AG08395 (cell line): Measurements from ENCODE around the gene TMEM126A.
"Not testable (repeated sequence)": the region's sequence is repeated elsewhere in the genome, so short reads cannot be mapped to it uniquely, and the experiment has no call there.

Experiments
- DNase-seq: peaks from one replicate; pipeline ENCODE4 v3.0.0; 2012; ENCODE audit warnings: mixed read lengths, low spot score

Gene TMEM126A

DNA sequence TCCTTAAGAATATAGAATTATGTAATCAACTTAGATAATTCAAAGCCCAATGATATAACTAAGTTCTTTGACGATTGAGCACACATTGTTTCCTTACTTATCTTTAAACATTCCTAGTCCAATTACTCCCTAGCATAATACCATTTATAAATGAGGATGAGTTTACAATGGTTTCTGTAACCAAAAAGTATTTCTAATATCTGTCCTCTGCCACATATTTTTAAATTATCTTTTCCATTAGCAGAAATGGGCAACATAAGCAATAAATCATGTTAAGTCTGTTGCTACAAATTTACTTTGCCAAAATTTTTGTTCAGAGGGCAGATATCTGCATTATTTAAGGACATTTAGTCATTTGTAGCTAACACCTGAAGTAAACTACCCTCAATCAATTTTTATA lies 10.4 kb downstream of the TMEM126A start:
- DNase-seq: no peak

- DNase-seq: peak; percentile 17
Observed at GRCh38 chr11:85661972-85662664, 14.4 kb downstream of the TMEM126A start.

- DNase-seq: peak; percentile 10
Observed at GRCh38 chr11:85663080-85663752, 15.4 kb downstream of the TMEM126A start.

DNA sequence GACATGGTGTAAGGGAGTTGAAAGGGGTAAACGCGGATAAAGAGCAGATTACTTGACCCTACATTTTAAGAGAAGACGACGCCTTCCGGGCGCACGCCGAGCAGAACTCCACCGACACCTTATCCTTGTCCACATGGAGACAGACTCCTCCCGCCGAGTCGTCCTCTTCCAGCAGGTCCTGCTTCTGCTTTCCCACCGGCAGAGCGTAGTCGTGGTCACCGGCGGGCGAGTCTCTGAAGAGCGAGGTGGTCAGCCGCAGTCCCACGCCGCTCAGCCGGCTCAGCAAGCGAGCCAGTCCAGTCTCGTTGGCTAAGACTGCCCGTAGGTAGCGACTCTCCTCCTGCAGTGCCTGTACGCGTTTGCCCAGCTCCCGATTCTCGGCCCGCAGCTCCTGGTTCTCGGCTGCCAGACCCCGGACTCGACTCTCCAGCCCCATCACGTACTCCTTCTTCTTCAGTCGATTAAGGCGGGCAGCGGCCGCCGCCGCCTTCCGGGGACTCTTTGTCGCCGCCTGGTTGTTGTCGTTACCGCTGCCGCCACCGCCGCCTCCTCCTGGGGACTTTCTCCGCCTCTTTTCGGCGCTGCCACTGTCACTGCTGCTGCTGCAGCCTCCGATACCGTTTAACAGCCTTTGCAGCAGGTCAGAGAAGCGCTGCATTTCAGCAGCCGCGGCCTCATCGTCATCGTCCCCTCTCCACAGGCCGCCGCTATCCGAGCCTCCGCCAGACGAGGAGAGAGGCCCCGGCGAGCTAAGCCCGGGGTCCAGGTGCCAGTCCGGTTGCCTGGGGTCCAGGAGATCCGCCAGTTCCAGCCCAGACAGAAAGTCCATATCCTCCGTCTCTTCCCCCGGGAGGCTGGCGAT lies 16.2 kb downstream of the TMEM126A start:
- DNase-seq: peak; percentile 57

DNA sequence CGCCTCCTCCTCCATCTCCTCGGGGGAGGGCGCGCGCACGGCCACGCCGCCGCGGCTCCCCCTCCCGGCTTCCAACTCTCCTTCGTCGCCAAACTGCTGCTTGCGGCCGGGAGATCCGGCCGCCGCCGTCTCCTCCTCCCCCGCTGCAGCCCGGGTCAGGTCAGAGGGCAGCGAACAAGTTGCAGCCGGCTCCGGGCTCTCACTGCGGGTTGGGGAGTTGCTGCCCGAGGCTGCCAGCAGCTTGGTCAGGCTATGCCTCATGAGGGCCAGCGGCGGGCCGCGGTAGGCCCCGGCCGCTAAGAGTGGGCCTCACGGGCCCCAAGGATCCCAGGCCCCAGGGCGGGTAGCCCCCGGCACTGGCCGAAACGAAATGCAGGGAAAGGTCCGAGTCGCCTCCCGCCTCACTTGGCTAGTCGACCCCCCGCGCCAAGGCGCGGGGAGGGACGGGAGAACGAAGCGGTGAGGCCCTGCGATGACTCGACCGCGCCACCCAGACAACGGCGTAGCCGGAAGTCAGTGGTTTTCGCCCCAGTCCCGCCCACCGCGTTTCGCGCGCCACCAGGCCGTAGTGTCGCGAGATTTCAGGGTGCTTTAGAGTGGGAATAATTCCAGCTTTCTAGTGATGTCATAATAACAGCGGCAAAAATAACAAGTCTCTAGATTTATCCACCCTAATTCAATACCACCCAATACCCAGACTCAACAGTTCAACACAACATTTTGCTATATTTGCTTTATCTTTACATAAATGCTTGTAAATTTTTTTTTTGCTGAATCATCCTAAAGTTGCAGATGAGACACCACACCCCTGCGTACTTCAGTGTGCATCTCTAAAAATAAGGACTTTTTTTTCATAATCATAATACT lies 17.1 kb downstream of the TMEM126A start, which contains the start of gene CREBZF:
TSS of gene CREBZF (minus strand) at position 515 of the 867 bp plus-strand sequence. CDS start at position 261, 254 bp downstream.
- peak; percentile 95 for DNase-seq

DNA sequence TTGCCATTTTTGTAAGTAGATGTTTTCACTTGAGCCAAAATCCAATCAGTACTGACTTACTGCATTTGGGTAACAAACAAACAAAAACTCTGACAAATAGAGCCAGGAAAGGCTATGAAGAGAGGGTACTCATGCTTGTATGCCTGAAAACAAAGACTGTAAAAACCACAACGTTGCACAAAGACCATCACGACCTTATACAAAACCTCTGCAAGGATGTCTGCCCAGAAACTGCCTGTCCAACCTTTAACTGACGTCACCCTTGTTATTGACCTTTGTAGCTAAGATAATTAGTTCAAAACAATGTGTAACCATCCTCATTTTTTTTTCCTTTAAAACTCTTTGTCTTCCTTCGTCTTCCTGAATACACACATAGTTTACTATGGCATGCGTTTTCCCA lies 18.0 kb downstream of the TMEM126A start:
- DNase-seq: no peak

- no peak for DNase-seq
Observed at GRCh38 chr11:85666687-85667086, 18.9 kb downstream of the TMEM126A start.

- DNase-seq: no peak
Observed at GRCh38 chr11:85668157-85668556, 20.4 kb downstream of the TMEM126A start.

DNA sequence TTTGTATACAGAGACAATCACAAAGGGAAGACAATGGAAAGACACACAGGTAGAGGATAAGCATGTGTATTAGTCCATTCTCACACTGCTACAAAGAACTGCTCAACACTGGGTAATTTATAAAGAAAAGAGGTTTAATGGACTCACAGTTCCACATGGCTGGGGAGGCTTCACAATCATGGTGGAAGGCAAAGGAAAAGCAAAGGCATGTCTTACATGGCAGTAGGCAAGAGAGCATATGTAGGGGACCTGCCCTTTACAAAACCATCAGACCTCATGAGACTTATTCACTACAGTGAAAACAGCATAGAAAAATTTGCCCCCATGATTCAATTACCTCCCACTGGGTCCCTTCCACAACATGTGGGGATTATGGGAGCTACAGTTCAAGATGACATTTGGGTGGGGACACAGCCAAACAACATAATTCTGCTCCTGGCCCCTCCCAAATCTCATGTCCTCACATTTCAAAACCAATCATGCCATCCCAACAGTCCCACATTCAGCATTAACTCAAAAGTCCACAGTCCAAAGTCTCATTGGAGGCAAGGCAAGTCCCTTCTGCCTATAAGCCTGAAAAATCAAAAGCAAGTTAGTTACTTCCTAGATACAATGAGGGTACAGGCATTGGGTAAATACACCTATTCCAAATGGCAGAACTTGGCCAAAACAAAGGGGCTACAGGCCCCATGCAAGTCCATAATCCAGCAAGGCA lies 23.3 kb downstream of the TMEM126A start:
- not testable (repeated sequence) for DNase-seq

- no peak for DNase-seq
Observed at GRCh38 chr11:85672105-85672902, 24.5 kb downstream of the TMEM126A start.

GRCh38 chr11:85673393-85673792 lies 25.6 kb downstream of the TMEM126A start:
- no peak for DNase-seq

DNA sequence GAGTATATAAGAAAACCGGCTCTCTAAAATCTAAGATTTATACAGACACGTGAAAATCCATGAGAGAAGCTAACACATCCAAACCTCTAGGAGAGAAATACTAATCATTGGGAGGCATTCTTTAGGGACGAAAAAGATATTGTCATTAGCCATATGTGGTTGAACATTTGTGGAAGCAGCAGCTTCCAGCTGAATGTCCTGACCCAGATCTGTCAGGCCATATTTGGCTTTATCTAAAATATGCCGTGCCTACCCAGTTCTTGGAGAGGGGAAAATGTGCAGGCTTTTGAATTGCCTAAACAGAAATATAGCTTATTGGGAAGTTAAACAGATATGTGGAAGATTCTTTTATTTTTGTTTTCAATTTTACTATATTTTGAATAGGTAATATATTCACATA lies 31.8 kb downstream of the TMEM126A start:
- DNase-seq: no peak

DNA sequence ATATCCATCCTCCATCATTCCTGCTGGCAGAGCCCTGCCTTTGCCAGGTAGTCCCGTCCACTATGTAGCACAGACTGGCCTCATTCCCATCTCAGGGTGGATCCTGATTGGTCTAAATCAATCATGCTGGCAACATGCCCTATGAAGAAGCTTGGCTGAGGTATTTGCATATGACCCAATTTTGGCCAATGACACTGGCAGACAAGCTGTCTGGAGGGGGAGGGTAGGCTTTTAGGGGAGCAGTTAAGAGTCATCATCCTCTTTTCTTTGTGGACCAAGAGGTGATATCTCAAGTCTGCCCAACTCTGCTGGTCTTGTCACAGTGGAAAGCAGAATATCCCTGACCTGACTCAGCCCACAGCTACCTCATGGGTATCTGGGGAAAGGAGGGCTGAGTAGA lies 33.1 kb downstream of the TMEM126A start:
- DNase-seq: no peak

GRCh38 chr11:85682330-85683305 lies 34.9 kb downstream of the TMEM126A start:
- peak; percentile 76 for DNase-seq

GRCh38 chr11:85685125-85685819 lies 37.5 kb downstream of the TMEM126A start:
- DNase-seq: peak; percentile 33

- DNase-seq: peak; percentile 99
Observed at GRCh38 chr11:85685820-85686459, 38.2 kb downstream of the TMEM126A start, which contains the start of gene CCDC89. TSS of gene CCDC89 (minus strand) at chr11:85686195. CDS start at chr11:85686130, 65 bp downstream.

GRCh38 chr11:85694385-85694980 lies 46.7 kb downstream of the TMEM126A start:
- DNase-seq: peak; percentile 48
